Uterus (tissue), 4 donors: ENCODE results near the gene GNGT2. TPM values are rescaled to one million over a fixed set of nuclear protein-coding genes. Genes with fewer than 3 reads are reported as not detected.

Source experiments
- DNase-seq, 2 donors: peaks; one replicate each; pipeline ENCODE4 v3.0.0-alpha.2; 2019 to 2020
- H3K27ac ChIP-seq, 2 donors: fragments of 200-600 bp; sonication (generic); 1 replicate in 1 of 2; 2 replicates in 1 of 2; pipeline ENCODE4 v1.5.1; 2016 to 2018
- H3K27me3 ChIP-seq, 2 donors: fragments of 200-600 bp; sonication (generic); one replicate each; pipeline ENCODE4 v1.5.1; 2018 to 2019; ENCODE audit warnings: control low read depth in 1 of 2
- H3K36me3 ChIP-seq, 2 donors: fragments of 200-600 bp; sonication (generic); one replicate each; pipeline ENCODE4 v1.5.1; 2019; ENCODE audit warnings: control low read depth in 1 of 2
- H3K4me1 ChIP-seq, 2 donors: fragments of 200-600 bp; sonication (generic); one replicate each; pipeline ENCODE4 v1.5.1; 2018 to 2019; ENCODE audit warnings: control low read depth in 1 of 2
- H3K4me3 ChIP-seq, 2 donors: fragments of 200-600 bp; sonication (generic); 1 replicate in 1 of 2; 2 replicates in 1 of 2; pipeline ENCODE4 v1.5.1; 2018 to 2019; ENCODE audit warnings: mild to moderate bottlenecking in 1 of 2
- H3K9me3 ChIP-seq, 2 donors: fragments of 200-600 bp; sonication (generic); one replicate each; pipeline ENCODE4 v1.5.1; 2019; ENCODE audit warnings: control low read depth in 1 of 2
- CTCF ChIP-seq, 4 experiments: fragments of 200-600 bp in 2 of 4; fragments of 450-650 bp in 2 of 4; sonication (generic) in 2 of 4; IDR thresholded peaks; one replicate each; pipeline ENCODE4 v1.5.1; 2016 to 2019; ENCODE audit warnings: antibody characterized with exemption in 4 of 4, mild to moderate bottlenecking in 2 of 4, moderate library complexity in 1 of 4
- POLR2A ChIP-seq, 2 donors: fragments of 450-650 bp; IDR thresholded peaks; one replicate each; pipeline ENCODE4 v1.6.1; 2016; ENCODE audit warnings: antibody characterized with exemption in 2 of 2, mild to moderate bottlenecking in 1 of 2, moderate library complexity in 1 of 2
- intact Hi-C: fragments of 100-400 bp; cut with DNase I; formaldehyde crosslinking; loops from one replicate; pipeline ENCODE4 v1.15.1; 2023; ENCODE audit warnings: low total_unique reads
- total RNA-seq, 4 donors: library from RNA; depleted of rRNA in 3 of 4; stranded (reverse); fragments of >200 nt in 3 of 4; gene quantifications; one replicate each; pipeline versions ENCODE4 v1.1.0 to v1.2.4, GENCODE V29; 2014 to 2023
- donor health status: DM: yes; HTN: yes; CAD: no.

Gene GNGT2
- total RNA-seq, 4 donors from 2014 or later = 5.5 to 6.7 TPM; not detected in 2

GRCh38 chr17:49214676-49215360 lies 4.4 kb upstream of the GNGT2 start:
- no peaks in the 10 kb centered on the region for H3K27me3 ChIP-seq
- intact Hi-C loops = no loop called here

GRCh38 chr17:49213847-49214246 lies 3.5 kb upstream of the GNGT2 start:
- Histone ChIP-seq H3K27me3 (no peaks in the 10 kb centered on the region), H3K9me3 (no peaks in the 10 kb centered on the region), H3K36me3 (no peaks in the 10 kb centered on the region), H3K4me1 (peaks cover 0 to 4% of the 10 kb centered on the region in 2 donors), H3K4me3 (no peak overlapping the region), H3K27ac (peak overlapping the region in 1 of 2 donors; percentile 52)
- DNase-seq = no peak
- TF ChIP-seq CTCF (IDR thresholded peaks at IDR 0.05) (no peak), POLR2A (IDR thresholded peaks at IDR 0.05) (no peak)
- intact Hi-C loops = no loop called here

More at GRCh38 chr17:49214676-49215360, 4.4 kb upstream of the GNGT2 start:
- no peak for DNase-seq
- peaks cover 0 to 4% of the 10 kb centered on the region in 2 donors for H3K4me1 ChIP-seq
- no peak overlapping the region for H3K4me3 ChIP-seq
- H3K36me3 ChIP-seq = no peaks in the 10 kb centered on the region
- TF ChIP-seq CTCF (IDR thresholded peaks at IDR 0.05) (no peak), POLR2A (IDR thresholded peaks at IDR 0.05) (no peak)
- peak overlapping the region in 1 of 2 donors; percentile 62 for H3K27ac ChIP-seq
- no peaks in the 10 kb centered on the region for H3K9me3 ChIP-seq

GRCh38 chr17:49213399-49213798 lies 3.0 kb upstream of the GNGT2 start:
- peaks cover 0 to 4% of the 10 kb centered on the region in 2 donors for H3K4me1 ChIP-seq
- H3K27me3 ChIP-seq = no peaks in the 10 kb centered on the region
- intact Hi-C loops = no loop called here
- no peak for DNase-seq
- H3K27ac ChIP-seq = no peak overlapping the region
- H3K4me3 ChIP-seq = no peak overlapping the region
- no peak for TF ChIP-seq CTCF (IDR thresholded peaks at IDR 0.05)
- TF ChIP-seq POLR2A (IDR thresholded peaks at IDR 0.05) = no peak
- H3K9me3 ChIP-seq = no peaks in the 10 kb centered on the region
- no peaks in the 10 kb centered on the region for H3K36me3 ChIP-seq

GRCh38 chr17:49209061-49209571 lies 1.3 kb downstream of the GNGT2 start:
- Histone ChIP-seq H3K27me3 (no peaks in the 10 kb centered on the region), H3K36me3 (no peaks in the 10 kb centered on the region), H3K27ac (peak overlapping the region in 1 of 2 donors; percentile 77), H3K4me3 (no peak overlapping the region), H3K4me1 (no peaks in the 10 kb centered on the region), H3K9me3 (no peaks in the 10 kb centered on the region)
- DNase-seq = no peak
- TF ChIP-seq POLR2A (IDR thresholded peaks at IDR 0.05) (no peak), CTCF (IDR thresholded peaks at IDR 0.05) (no peak)
- intact Hi-C loops = no loop called here

GRCh38 chr17:49204516-49204915 lies 5.9 kb downstream of the GNGT2 start:
- no peak overlapping the region for H3K27ac ChIP-seq
- TF ChIP-seq POLR2A (IDR thresholded peaks at IDR 0.05) (no peak), CTCF (IDR thresholded peaks at IDR 0.05) (no peak)
- H3K4me1 ChIP-seq = no peaks in the 10 kb centered on the region
- no peaks in the 10 kb centered on the region for H3K36me3 ChIP-seq
- DNase-seq = no peak
- no peaks in the 10 kb centered on the region for H3K9me3 ChIP-seq
- H3K4me3 ChIP-seq = no peak overlapping the region
- intact Hi-C loops = no loop called here
- H3K27me3 ChIP-seq = no peaks in the 10 kb centered on the region
